ENCODE measurements around the gene PTBP1.

Gene PTBP1

DNA sequence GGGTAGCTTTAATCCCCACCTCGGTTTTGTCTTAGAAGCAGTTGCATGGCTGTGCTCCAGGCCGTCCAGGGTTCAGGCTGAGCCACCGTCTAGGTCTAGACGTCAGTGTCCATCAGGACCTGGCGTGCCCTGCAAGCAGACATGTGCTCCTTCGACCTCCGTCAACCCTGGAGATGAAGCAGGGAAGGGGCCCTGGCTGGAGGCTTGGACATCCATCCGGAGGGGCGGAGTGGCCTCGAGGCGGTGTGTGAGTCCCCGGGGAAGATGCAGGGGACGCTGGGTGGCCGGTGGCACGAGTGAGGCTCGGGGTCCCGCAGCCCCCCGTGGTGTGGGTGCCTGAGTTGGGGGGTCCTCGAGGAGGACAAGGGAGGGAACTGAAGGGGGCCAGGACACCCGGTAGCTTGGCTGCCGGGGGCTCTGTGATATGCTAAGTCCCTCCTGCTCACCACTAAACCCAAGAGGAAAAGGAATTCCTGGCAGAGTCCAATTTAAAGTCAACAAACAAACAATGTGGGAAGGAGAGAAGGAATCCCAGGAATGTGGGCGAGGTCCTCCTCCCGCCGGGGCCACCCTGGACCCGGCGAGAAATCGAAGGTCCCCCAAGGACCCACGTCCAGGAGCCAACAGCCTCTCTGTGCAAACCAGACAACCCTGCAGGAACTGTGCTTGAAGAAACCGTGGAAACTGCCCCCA, 14.9 kb upstream of the PTBP1 start:
- no peak for ATAC-seq (replicated peaks)
- Mint-ChIP-seq H3K4me1 (ENCODE audit: low read depth in 2 of 2) (no peaks in the 10 kb centered on the region), H3K9me3 (no peaks in the 10 kb centered on the region), H3K36me3 (ENCODE audit: insufficient read depth) (no peaks in the 10 kb centered on the region), H3K27ac (no peak overlapping the region), H3K4me3 (no peak overlapping the region), H3K27me3 (peaks cover 0 to 29% of the 10 kb centered on the region in 2 donors)
- no peak for DNase-seq

DNA sequence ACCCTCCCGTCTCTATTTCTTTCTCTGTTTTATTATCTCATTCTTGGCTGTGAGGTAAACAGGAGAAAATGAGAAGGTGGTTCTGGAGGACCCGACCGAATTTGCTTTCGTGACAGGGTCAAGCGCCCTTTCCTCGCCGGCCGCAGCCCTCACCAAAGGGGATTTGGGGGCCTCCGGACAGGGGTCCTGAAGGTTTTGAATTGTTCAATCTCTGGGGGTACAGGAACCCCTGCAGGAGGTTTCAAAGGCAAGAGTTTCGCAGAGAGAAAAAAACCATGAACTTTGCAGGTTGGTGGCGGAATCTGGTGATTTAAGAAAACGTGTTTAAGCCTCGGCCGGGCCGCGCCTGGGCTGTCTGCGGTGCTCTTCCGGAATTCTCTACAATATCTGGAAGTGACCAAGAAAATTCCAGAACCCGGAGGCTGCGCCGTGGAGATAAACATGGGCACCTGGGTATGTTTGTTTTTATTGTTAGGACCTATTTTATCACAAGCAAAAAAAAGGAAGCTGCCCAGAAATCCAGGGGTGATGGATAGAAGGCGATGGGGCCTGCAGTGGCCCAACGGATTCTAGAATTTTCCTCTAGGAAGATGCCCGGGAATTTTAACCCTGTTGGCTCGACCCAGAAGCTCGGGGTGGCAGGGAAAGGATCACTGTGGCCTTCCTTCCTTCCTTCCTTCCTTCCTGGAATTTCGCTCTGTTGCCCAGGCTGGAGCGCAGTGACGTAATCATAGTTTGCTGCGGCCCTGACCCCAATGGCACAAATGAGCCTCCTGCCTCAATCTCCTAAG, 14.2 kb upstream of the PTBP1 start:
- Mint-ChIP-seq H3K4me3 (no peak overlapping the region), H3K4me1 (ENCODE audit: low read depth in 2 of 2) (no peaks in the 10 kb centered on the region), H3K27me3 (peaks cover 0 to 29% of the 10 kb centered on the region in 2 donors), H3K27ac (no peak overlapping the region), H3K9me3 (no peaks in the 10 kb centered on the region), H3K36me3 (ENCODE audit: insufficient read depth) (no peaks in the 10 kb centered on the region)
- ATAC-seq (replicated peaks): no peak
- DNase-seq: no peak

DNA sequence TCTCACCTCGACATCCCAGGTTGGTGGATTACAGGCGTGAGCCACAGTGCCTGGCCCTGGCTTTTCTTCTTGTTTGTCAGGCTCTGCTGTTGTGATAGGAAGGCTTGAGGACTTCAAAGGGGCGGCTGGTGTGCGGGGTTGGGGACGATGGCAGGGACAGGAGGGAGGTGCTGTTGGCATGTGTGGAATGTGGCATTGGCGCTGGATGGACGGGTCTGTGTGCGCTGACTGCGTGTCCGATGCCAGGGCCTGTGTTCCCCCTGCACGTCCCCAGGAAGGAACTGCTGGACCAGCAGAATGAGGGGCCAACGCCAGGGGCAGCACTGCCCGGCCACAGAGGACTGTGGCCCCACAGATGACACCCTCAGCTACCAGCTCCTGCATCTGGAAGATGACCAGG, 12.7 kb upstream of the PTBP1 start:
- Mint-ChIP-seq H3K9me3 (no peaks in the 10 kb centered on the region), H3K4me3 (no peak overlapping the region), H3K27me3 (peaks cover 0 to 23% of the 10 kb centered on the region in 2 donors), H3K36me3 (ENCODE audit: insufficient read depth) (no peaks in the 10 kb centered on the region), H3K27ac (no peak overlapping the region), H3K4me1 (ENCODE audit: low read depth in 2 of 2) (no peaks in the 10 kb centered on the region)
- no peak for DNase-seq
- ATAC-seq (replicated peaks): no peak

GRCh38 chr19:787536-787935, 9.7 kb upstream of the PTBP1 start:
- no peaks in the 10 kb centered on the region for H3K4me1 Mint-ChIP-seq (ENCODE audit: low read depth in 2 of 2)
- no peak overlapping the region for H3K27ac Mint-ChIP-seq
- peaks cover 0 to 4% of the 10 kb centered on the region in 2 donors for H3K27me3 Mint-ChIP-seq
- H3K36me3 Mint-ChIP-seq (ENCODE audit: insufficient read depth): no peaks in the 10 kb centered on the region
- ATAC-seq (replicated peaks): no peak
- no peaks in the 10 kb centered on the region for H3K9me3 Mint-ChIP-seq
- no peak for DNase-seq
- no peak overlapping the region for H3K4me3 Mint-ChIP-seq

DNA sequence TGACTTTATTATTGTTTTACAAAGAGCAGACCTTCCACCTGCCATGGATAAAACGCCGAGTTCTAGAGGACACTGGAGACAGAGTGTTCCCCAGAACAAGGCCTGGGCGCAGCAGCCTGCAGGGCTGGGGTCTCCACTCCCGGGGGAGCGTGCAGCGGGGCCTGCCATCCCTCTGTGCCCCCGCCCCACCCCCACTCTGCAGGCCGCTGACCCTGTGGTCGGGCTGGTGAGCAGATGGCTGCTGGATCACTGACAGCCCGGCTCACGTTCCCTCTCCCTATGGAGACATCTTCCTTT, 8.6 kb upstream of the PTBP1 start:
- ATAC-seq (replicated peaks): no peak
- H3K27me3 Mint-ChIP-seq: no peaks in the 10 kb centered on the region
- H3K4me1 Mint-ChIP-seq (ENCODE audit: low read depth in 2 of 2): no peaks in the 10 kb centered on the region
- no peaks in the 10 kb centered on the region for H3K36me3 Mint-ChIP-seq (ENCODE audit: insufficient read depth)
- no peak overlapping the region for H3K27ac Mint-ChIP-seq
- H3K4me3 Mint-ChIP-seq: no peak overlapping the region
- H3K9me3 Mint-ChIP-seq: no peaks in the 10 kb centered on the region
- DNase-seq: no peak

GRCh38 chr19:788983-789700, 8.1 kb upstream of the PTBP1 start:
- Mint-ChIP-seq H3K27me3 (no peaks in the 10 kb centered on the region), H3K4me3 (no peak overlapping the region), H3K27ac (peak overlapping the region in 1 of 2 donors; percentile 66), H3K9me3 (no peaks in the 10 kb centered on the region), H3K36me3 (ENCODE audit: insufficient read depth) (no peaks in the 10 kb centered on the region), H3K4me1 (ENCODE audit: low read depth in 2 of 2) (no peaks in the 10 kb centered on the region)
- DNase-seq: no peak
- no peak for ATAC-seq (replicated peaks)

DNA sequence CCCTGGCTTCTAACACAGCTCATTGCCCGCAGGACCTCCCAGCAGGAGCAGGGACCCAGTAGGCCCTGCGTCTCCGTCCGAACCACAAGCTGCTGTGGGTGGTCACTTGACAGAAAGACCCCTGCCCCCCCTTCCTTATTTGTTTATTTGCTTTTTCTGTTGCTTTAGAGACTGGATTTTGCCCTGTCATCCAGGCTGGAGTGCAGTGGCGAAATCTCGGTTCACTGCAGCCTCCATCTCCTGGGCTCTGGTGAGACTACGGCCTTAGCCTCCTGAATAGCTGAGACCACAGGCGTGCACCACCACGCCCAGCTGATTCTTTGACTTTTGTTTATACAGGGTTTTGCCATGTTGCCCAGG, 7.6 kb upstream of the PTBP1 start:
- no peaks in the 10 kb centered on the region for H3K4me1 Mint-ChIP-seq (ENCODE audit: low read depth in 2 of 2)
- H3K4me3 Mint-ChIP-seq: no peak overlapping the region
- DNase-seq: no peak
- H3K36me3 Mint-ChIP-seq (ENCODE audit: insufficient read depth): peaks cover under 1% of the 10 kb centered on the region
- no peaks in the 10 kb centered on the region for H3K9me3 Mint-ChIP-seq
- peak overlapping the region in 1 of 2 donors; percentile 66 for H3K27ac Mint-ChIP-seq
- no peak for ATAC-seq (replicated peaks)
- H3K27me3 Mint-ChIP-seq: no peaks in the 10 kb centered on the region

DNA sequence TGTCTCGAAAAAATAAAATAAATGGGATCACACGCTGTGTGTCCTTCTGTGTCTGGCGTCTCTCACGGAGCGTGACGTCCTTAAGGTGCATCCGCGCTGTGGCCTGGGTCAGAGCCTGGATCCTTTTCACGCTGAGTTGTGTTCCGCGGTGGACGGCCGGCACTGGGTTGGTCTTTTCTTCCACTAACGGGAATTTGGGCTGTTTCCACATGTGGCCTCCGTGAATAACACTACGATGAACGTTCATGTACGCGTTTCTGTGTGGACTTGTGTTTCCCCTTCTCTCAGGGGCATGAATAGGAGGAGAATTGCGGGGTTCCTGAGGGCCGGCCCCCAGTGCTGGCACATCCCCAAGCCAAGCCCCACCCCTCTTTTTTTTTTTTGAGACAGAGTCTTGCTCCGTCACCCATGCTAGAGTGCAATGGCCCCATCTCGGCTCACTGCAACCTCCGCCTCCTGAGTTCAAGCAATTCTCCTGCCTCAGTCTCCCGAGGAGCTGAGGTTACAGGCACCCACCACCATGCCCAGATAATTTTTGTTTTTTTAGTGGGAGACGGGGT, 6.2 kb upstream of the PTBP1 start:
- no peaks in the 10 kb centered on the region for H3K27me3 Mint-ChIP-seq
- no peak for DNase-seq
- no peak overlapping the region for H3K4me3 Mint-ChIP-seq
- H3K27ac Mint-ChIP-seq: no peak overlapping the region
- H3K9me3 Mint-ChIP-seq: no peaks in the 10 kb centered on the region
- no peak for ATAC-seq (replicated peaks)
- H3K36me3 Mint-ChIP-seq (ENCODE audit: insufficient read depth): peaks cover 3% of the 10 kb centered on the region
- H3K4me1 Mint-ChIP-seq (ENCODE audit: low read depth in 2 of 2): no peaks in the 10 kb centered on the region

- no peak for DNase-seq
- Mint-ChIP-seq H3K27me3 (no peaks in the 10 kb centered on the region), H3K36me3 (ENCODE audit: insufficient read depth) (peaks cover 4% of the 10 kb centered on the region), H3K9me3 (no peaks in the 10 kb centered on the region), H3K4me1 (ENCODE audit: low read depth in 2 of 2) (peaks cover 2% of the 10 kb centered on the region in 2 donors), H3K4me3 (no peak overlapping the region), H3K27ac (no peak overlapping the region)
- no peak for ATAC-seq (replicated peaks)
Observed at GRCh38 chr19:791567-792305, 5.5 kb upstream of the PTBP1 start.

DNA sequence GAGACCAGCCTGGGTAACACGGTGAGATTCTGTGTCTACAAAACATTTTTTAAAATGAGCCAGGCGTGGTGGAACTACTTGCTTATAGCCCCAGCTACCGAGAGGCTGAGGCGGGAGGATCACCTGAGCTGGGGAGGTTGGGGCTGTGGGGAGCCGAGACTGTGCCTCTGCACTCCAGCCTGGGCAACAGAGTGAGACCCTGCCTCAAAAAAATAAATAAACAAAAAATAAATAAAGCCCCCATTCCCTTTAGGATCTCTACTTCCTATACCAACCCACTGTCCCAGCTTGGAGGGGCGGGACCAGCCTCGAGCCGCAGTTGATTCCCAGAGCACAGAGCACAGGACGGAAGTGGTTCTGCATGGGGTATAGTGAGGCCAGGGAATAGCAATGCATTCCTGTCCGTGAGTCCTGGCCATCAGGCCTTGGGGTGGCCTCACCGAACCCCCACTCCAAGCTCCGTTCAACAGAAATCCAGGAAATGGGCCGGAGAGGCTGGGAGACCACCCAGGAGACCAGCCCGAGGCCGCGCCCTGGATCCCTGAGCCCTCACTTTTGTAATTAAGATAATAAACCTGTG, 4.9 kb upstream of the PTBP1 start:
- ATAC-seq (replicated peaks) (no peak), DNase-seq (no peak)
- H3K36me3 Mint-ChIP-seq (ENCODE audit: insufficient read depth): peaks cover 11% of the 10 kb centered on the region
- H3K4me1 Mint-ChIP-seq (ENCODE audit: low read depth in 2 of 2): peaks cover 3% of the 10 kb centered on the region in 2 donors
- no peak overlapping the region for H3K27ac Mint-ChIP-seq
- H3K27me3 Mint-ChIP-seq: no peaks in the 10 kb centered on the region
- no peaks in the 10 kb centered on the region for H3K9me3 Mint-ChIP-seq
- H3K4me3 Mint-ChIP-seq: no peak overlapping the region

DNA sequence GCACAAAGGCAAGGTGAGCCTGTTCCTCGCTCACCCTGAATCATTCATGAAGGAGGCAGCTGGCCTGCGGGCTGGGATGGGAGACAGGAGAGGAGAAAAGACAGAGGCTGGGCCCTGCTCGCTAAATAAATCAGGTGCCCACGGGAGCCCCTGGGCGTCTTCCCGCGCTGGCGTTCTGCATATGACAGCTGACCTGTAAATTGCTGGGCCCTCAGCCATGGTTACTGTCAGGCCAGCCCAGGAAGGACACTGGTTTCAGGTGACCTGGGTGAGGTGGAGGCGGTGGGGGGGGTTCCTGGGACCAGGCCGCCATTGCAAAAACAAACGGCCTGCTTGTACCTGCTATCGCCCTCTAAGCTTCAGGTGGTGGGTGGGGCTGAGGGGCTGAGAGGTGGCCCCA, 3.4 kb upstream of the PTBP1 start:
- peaks cover 19% of the 10 kb centered on the region for H3K36me3 Mint-ChIP-seq (ENCODE audit: insufficient read depth)
- H3K4me1 Mint-ChIP-seq (ENCODE audit: low read depth in 2 of 2): peaks cover 4% of the 10 kb centered on the region in 2 donors
- H3K4me3 Mint-ChIP-seq: no peak overlapping the region
- no peak overlapping the region for H3K27ac Mint-ChIP-seq
- DNase-seq: no peak
- ATAC-seq (replicated peaks): no peak
- no peaks in the 10 kb centered on the region for H3K9me3 Mint-ChIP-seq
- H3K27me3 Mint-ChIP-seq: no peaks in the 10 kb centered on the region

- H3K9me3 Mint-ChIP-seq: no peaks in the 10 kb centered on the region
- peaks cover 17% of the 10 kb centered on the region in 2 donors for H3K4me1 Mint-ChIP-seq (ENCODE audit: low read depth in 2 of 2)
- no peak for ATAC-seq (replicated peaks)
- no peak for DNase-seq
- peak overlapping the region in 1 of 2 donors; percentile 20 for H3K4me3 Mint-ChIP-seq
- H3K27me3 Mint-ChIP-seq: no peaks in the 10 kb centered on the region
- H3K27ac Mint-ChIP-seq: no peak overlapping the region
- H3K36me3 Mint-ChIP-seq (ENCODE audit: insufficient read depth): peaks cover 33% of the 10 kb centered on the region
Observed at GRCh38 chr19:795073-795611, 2.1 kb upstream of the PTBP1 start.

All from effector memory CD8-positive, alpha-beta T cell (primary cell).